HG03469 (cell line): ENCODE results near the gene ALCAM.
A peak's percentile ranks its signal among the peaks of the same experiment; 100 is the strongest.

Experiments used
- ATAC-seq: cut with Tn5 transposase; IDR thresholded peaks from one replicate; pipeline ENCODE4 v1.9.1; 2021; ENCODE audit warnings: mild to moderate bottlenecking, moderate library complexity, moderate number of reproducible peaks; ENCODE audit not compliant: unreplicated experiment

The ALCAM gene

GRCh38 chr3:105355408-105356061 lies 11.2 kb upstream of the ALCAM start:
- ATAC-seq = no peak

DNA sequence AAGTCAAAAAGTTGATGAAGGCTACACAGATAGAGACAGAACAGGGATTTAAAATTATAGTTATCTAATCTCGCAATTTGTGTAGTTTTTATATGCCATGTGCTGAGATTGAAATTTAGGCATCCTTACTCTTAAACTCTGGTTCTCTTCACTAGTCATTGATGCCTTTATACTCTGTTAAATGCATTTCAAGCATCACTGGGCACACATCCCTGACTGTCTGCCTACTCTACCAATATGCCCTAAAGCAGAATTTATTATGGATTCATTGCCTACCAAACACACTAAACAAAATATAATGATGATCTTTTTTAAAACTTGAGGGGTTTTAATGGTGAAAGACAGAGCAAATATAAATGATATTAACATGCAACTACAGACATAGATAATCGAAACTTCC lies 10.3 kb upstream of the ALCAM start:
- ATAC-seq = no peak

- ATAC-seq = no peak
These were observed 9.7 kb upstream of the ALCAM start for GRCh38 chr3:105356988-105357387.

DNA sequence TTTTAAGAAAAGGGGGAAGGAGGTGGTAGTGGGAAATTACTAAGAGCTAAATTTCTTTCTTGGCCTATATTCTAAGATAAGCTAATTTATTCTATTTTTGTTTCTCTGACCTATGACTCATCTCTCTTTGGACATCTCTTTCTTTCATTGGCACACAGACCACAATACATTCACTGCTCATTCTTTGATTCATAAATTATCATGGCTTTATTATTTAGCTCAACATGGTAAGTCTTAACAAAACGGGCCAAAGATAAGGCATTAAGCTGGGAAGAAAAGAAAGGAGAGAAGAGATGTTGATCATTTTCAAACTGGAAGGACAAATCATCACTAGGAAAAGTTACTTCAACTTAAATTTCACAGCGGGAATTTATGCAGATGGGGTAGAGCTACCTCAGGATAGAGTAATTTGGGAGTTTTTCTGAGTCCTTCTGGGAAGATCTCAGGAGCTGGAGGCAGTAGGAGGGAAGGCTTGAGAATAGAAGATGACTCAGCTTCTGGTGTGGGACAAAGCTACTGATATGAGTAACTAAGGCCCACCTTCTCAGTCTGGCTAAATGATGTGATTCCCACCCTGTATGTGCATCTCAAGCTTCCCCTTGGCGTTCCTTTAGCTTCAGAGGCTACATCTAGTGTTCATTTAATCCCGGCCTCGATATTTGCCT lies 7.5 kb upstream of the ALCAM start:
- no peak for ATAC-seq

- ATAC-seq = no peak
These were observed 6.7 kb upstream of the ALCAM start for GRCh38 chr3:105360003-105360402.

DNA sequence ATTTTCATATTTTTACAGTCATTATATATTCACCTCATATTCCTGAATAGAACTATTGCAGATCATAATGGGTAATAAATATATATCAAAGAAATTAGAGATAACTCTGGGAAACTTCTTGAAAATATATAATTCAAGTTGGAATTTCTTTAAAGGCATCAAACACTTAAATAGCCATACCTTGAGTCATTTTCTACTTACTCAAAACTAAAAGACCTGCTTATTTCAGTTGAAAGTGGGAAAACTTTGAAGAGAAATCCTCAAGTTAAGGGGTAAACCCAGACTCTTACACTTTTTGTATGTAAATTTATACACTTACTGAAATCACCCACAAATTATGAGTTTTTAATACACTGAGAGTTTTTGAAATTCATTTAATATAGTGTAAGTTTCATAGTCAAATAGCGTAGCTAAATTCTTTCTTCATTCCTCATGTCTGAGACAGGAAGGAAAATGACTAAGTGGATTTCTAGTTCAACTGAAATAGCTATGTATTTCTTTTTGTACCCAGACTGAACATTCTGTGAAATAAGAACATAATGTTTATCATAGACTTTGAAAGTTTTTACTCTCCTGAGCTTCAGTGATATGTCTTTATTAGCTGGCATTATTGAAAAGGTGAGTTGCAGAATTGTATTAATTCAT lies 4.6 kb upstream of the ALCAM start:
- ATAC-seq = no peak

DNA sequence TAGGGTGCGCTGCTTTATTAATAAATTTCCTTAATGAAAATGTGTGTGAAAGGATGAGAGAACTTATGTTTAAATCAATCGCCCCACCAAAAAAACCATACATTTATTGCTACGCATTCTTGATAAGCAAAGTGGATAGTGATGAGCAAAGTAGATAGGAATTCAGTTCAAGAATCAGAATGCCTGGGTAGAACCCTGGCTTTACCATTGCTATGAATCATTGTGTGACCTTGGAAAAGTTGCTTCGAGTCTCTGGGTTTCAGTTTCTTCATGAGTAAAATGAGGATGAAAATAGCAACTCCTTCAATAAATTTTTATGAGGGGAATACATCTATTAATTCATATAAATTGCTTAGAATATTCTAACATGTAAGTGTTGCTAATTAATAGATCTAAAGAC lies 2.6 kb upstream of the ALCAM start:
- no peak for ATAC-seq

- ATAC-seq = no peak
These were observed 1.7 kb upstream of the ALCAM start for GRCh38 chr3:105365081-105365390.

- no peak for ATAC-seq
These were observed 1.1 kb upstream of the ALCAM start for GRCh38 chr3:105365391-105366325.

DNA sequence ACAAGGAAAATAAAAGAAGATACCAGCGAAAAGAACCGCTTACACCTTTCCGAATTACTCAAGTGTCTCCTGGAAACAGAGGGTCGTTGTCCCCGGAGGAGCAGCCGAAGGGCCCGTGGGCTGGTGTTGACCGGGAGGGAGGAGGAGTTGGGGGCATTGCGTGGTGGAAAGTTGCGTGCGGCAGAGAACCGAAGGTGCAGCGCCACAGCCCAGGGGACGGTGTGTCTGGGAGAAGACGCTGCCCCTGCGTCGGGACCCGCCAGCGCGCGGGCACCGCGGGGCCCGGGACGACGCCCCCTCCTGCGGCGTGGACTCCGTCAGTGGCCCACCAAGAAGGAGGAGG lies 325 bp downstream of the ALCAM start:
- no peak for ATAC-seq

DNA sequence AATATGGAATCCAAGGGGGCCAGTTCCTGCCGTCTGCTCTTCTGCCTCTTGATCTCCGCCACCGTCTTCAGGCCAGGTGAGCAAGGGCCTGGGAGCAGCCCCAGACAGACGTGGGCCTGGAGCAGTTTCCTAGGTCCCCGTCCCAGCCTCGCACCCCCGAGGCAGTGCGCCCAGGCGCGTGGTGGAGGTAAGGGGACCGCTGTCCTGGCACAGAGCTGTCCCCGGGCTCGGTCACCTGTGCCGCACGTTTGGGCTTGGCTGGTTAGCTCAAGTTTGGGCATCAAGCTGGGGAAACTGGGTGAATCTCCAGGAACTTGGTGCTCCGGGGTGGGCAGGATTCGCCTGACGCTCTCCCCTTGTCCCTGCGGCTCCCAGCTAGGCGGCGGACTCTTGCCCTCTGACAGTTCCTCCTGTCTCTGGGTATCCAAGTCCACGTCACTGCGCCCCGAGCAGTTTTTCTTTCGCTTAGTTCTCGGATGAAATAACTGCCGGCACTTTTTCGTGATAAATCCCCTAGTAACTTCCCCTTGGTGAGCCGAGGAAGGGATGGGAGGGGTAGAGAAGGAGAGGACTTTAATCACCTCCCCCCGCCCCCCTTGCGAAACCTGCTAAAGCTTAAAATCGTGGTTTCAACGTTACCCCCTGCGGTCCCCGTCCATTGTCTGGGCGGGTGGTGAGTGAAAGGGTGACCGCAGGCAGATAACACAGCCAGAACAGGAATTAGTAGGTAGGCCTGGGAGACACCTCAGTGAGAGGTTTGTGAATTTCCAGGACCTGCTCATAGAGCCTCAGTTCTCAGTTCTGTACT lies 901 bp downstream of the ALCAM start:
- peak; percentile 15 for ATAC-seq

- peak; percentile 17 for ATAC-seq
These were observed 2.1 kb downstream of the ALCAM start for GRCh38 chr3:105368566-105369499.

- ATAC-seq = peak; percentile 17
These were observed 3.0 kb downstream of the ALCAM start for GRCh38 chr3:105369500-105370371.

GRCh38 chr3:105373383-105373782 lies 6.7 kb downstream of the ALCAM start:
- no peak for ATAC-seq

DNA sequence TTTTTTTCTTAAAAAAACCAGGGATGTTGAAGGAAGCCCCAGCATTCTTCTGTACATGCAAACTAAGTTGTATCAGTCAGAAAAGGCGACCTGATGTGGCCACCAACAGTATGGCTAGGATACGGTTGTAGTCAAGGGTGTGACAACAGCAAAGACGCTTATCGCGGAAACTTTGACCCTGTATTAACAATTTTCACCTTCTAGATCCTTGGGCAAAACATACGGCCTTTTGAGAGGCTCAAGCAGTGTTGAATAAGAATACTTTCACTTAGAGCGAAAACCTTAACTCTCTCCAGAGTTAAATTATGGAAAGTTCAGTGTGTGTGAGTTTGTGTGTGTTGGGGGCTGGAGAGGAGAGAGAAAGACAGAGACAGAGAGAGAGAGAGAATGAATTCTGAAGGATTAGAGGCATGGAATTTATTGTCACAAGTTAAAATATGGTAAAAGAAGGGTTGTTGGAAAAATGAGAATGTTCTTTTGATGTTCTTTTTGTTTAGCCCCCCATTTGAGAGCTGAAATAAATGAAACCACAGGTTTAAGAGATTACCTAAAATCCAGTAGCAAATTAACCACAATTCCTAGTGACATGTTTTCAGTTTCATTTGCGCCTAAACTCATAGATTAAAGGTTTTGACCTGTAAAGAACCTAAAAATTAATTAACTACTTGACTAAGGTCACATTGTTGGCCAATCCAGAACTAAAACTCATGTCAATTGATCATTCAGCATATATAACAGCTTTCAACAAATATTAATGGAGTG lies 9.2 kb downstream of the ALCAM start:
- ATAC-seq = no peak

- ATAC-seq = no peak
These were observed 11.0 kb downstream of the ALCAM start for GRCh38 chr3:105377716-105378115.

GRCh38 chr3:105385179-105385578 lies 18.5 kb downstream of the ALCAM start:
- no peak for ATAC-seq
